Uterus (tissue), 4 donors: ENCODE results near the gene PEX11B. TPM values are rescaled to one million over a fixed set of nuclear protein-coding genes. Genes with fewer than 3 reads are reported as not detected.

ENCODE experiments used
- DNase-seq, 2 donors: peaks; one replicate each; pipeline ENCODE4 v3.0.0-alpha.2; 2019 to 2020
- H3K27ac ChIP-seq, 2 donors: fragments of 200-600 bp; sonication (generic); 1 replicate in 1 of 2; 2 replicates in 1 of 2; pipeline ENCODE4 v1.5.1; 2016 to 2018
- H3K27me3 ChIP-seq, 2 donors: fragments of 200-600 bp; sonication (generic); one replicate each; pipeline ENCODE4 v1.5.1; 2018 to 2019; ENCODE audit warnings: control low read depth in 1 of 2
- H3K36me3 ChIP-seq, 2 donors: fragments of 200-600 bp; sonication (generic); one replicate each; pipeline ENCODE4 v1.5.1; 2019; ENCODE audit warnings: control low read depth in 1 of 2
- H3K4me1 ChIP-seq, 2 donors: fragments of 200-600 bp; sonication (generic); one replicate each; pipeline ENCODE4 v1.5.1; 2018 to 2019; ENCODE audit warnings: control low read depth in 1 of 2
- H3K4me3 ChIP-seq, 2 donors: fragments of 200-600 bp; sonication (generic); 1 replicate in 1 of 2; 2 replicates in 1 of 2; pipeline ENCODE4 v1.5.1; 2018 to 2019; ENCODE audit warnings: mild to moderate bottlenecking in 1 of 2
- H3K9me3 ChIP-seq, 2 donors: fragments of 200-600 bp; sonication (generic); one replicate each; pipeline ENCODE4 v1.5.1; 2019; ENCODE audit warnings: control low read depth in 1 of 2
- CTCF ChIP-seq, 4 experiments: fragments of 200-600 bp in 2 of 4; fragments of 450-650 bp in 2 of 4; sonication (generic) in 2 of 4; IDR thresholded peaks; one replicate each; pipeline ENCODE4 v1.5.1; 2016 to 2019; ENCODE audit warnings: antibody characterized with exemption in 4 of 4, mild to moderate bottlenecking in 2 of 4, moderate library complexity in 1 of 4
- POLR2A ChIP-seq, 2 donors: fragments of 450-650 bp; IDR thresholded peaks; one replicate each; pipeline ENCODE4 v1.6.1; 2016; ENCODE audit warnings: antibody characterized with exemption in 2 of 2, mild to moderate bottlenecking in 1 of 2, moderate library complexity in 1 of 2
- intact Hi-C: fragments of 100-400 bp; cut with DNase I; formaldehyde crosslinking; loops from one replicate; pipeline ENCODE4 v1.15.1; 2023; ENCODE audit warnings: low total_unique reads
- total RNA-seq, 4 donors: library from RNA; depleted of rRNA in 3 of 4; stranded (reverse); fragments of >200 nt in 3 of 4; gene quantifications; one replicate each; pipeline versions ENCODE4 v1.1.0 to v1.2.4, GENCODE V29; 2014 to 2023
- donor health status: DM: yes; HTN: yes; CAD: no.

The PEX11B gene
- total RNA-seq, 4 donors from 2014 or later = 26.1 to 46.3 (median 36.0) TPM

- H3K27me3 ChIP-seq = no peaks in the 10 kb centered on the region
- peak; percentile 32 to 59 for TF ChIP-seq POLR2A (IDR thresholded peaks at IDR 0.05)
- TF ChIP-seq CTCF (IDR thresholded peaks at IDR 0.05) = peak; percentile 91 to 98 (median 98)
- H3K9me3 ChIP-seq = no peaks in the 10 kb centered on the region
- H3K36me3 ChIP-seq = no peaks in the 10 kb centered on the region
- intact Hi-C loops = loop anchor here (10.0 kb wide), 1 partner anchor 123 kb away; no protein-coding TSS in a partner anchor
- DNase-seq = peak; percentile 95 to 99
- H3K4me1 ChIP-seq = peaks cover 5 to 8% of the 10 kb centered on the region in 2 donors
- H3K27ac ChIP-seq = peak overlapping the region; percentile 95 to 96
- peak overlapping the region; percentile 2 to 13 for H3K4me3 ChIP-seq
These were observed 26.7 kb downstream of the PEX11B start for GRCh38 chr1:145891587-145892485.

DNA sequence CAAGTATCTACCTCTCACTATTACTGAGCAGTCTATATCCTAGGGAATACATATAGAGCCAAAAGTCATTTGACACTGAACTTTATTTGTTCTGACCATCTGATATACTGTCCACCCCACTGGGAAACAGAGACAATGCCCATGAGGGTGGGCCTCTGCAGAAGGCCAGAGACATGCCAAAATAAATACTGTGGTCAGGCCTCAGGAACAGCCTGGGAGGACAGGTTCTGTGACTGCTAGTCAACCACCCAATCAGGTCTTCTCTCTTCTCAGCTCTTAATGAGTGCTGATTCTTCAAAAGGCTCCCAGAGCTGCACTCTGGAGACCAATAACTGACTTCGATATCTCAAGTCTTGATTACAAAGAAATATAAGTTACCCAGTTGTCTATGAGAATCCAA lies 27.4 kb downstream of the PEX11B start:
- TF ChIP-seq POLR2A (IDR thresholded peaks at IDR 0.05) (no peak), CTCF (IDR thresholded peaks at IDR 0.05) (no peak)
- no peaks in the 10 kb centered on the region for H3K27me3 ChIP-seq
- H3K4me1 ChIP-seq = peaks cover 5 to 8% of the 10 kb centered on the region in 2 donors
- no peaks in the 10 kb centered on the region for H3K9me3 ChIP-seq
- intact Hi-C loops = loop anchor here (10.0 kb wide), 1 partner anchor 124 kb away; no protein-coding TSS in a partner anchor
- H3K27ac ChIP-seq = peak overlapping the region; percentile 95 to 96
- no peak for DNase-seq
- H3K4me3 ChIP-seq = no peak overlapping the region
- H3K36me3 ChIP-seq = no peaks in the 10 kb centered on the region

- TF ChIP-seq POLR2A (IDR thresholded peaks at IDR 0.05) = no peak
- TF ChIP-seq CTCF (IDR thresholded peaks at IDR 0.05) = no peak
- Histone ChIP-seq H3K36me3 (no peaks in the 10 kb centered on the region), H3K27ac (peak overlapping the region in 1 of 2 donors; percentile 1), H3K27me3 (no peaks in the 10 kb centered on the region), H3K4me1 (peaks cover 5 to 8% of the 10 kb centered on the region in 2 donors), H3K4me3 (no peak overlapping the region), H3K9me3 (no peaks in the 10 kb centered on the region)
- DNase-seq = no peak
- intact Hi-C loops = loop anchor here (10.0 kb wide), 1 partner anchor 125 kb away; no protein-coding TSS in a partner anchor
These were observed 28.8 kb downstream of the PEX11B start for GRCh38 chr1:145889722-145890121.

DNA sequence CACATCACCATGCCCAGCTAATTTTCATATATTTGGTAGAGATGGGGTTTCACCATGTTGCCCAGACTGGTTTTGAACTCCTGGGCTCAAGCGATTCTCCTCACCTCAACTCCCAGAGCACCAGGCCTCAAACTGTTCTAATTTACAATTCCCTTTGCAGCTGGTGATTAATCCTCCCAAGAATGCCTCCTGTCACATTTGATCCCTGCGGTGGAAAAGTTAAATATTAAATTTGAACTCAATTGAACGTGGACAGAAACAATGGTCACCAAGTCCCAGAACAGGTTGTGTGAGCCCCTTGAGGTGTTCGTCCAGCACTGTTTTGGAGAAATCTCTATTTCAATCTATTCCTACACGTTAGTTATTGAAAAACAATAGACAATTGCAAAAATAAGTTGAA lies 30.9 kb downstream of the PEX11B start:
- Histone ChIP-seq H3K36me3 (no peaks in the 10 kb centered on the region), H3K4me3 (no peak overlapping the region), H3K4me1 (peaks cover 2 to 4% of the 10 kb centered on the region in 2 donors), H3K9me3 (no peaks in the 10 kb centered on the region), H3K27ac (no peak overlapping the region), H3K27me3 (no peaks in the 10 kb centered on the region)
- TF ChIP-seq POLR2A (IDR thresholded peaks at IDR 0.05) (no peak), CTCF (IDR thresholded peaks at IDR 0.05) (no peak)
- intact Hi-C loops = no loop called here
- no peak for DNase-seq

- Histone ChIP-seq H3K4me1 (no peaks in the 10 kb centered on the region), H3K9me3 (no peaks in the 10 kb centered on the region), H3K36me3 (no peaks in the 10 kb centered on the region), H3K27ac (peak overlapping the region in 1 of 2 donors; percentile 62), H3K27me3 (no peaks in the 10 kb centered on the region), H3K4me3 (no peak overlapping the region)
- intact Hi-C loops = no loop called here
- no peak for TF ChIP-seq CTCF (IDR thresholded peaks at IDR 0.05)
- TF ChIP-seq POLR2A (IDR thresholded peaks at IDR 0.05) = no peak
- DNase-seq = no peak
These were observed 31.7 kb downstream of the PEX11B start for GRCh38 chr1:145886816-145887215.
